ENCODE measurements around the gene PTPRN2. TPM values are rescaled to one million over a fixed set of nuclear protein-coding genes. Genes with fewer than 3 reads are reported as not detected.

Gene PTPRN2
- total and polyA plus RNA-seq, 2 of the 13 experiments (the other 11 are each of a cell fraction or from before 2014, with no cell fraction given): 2.5 to 24.2 TPM

DNA sequence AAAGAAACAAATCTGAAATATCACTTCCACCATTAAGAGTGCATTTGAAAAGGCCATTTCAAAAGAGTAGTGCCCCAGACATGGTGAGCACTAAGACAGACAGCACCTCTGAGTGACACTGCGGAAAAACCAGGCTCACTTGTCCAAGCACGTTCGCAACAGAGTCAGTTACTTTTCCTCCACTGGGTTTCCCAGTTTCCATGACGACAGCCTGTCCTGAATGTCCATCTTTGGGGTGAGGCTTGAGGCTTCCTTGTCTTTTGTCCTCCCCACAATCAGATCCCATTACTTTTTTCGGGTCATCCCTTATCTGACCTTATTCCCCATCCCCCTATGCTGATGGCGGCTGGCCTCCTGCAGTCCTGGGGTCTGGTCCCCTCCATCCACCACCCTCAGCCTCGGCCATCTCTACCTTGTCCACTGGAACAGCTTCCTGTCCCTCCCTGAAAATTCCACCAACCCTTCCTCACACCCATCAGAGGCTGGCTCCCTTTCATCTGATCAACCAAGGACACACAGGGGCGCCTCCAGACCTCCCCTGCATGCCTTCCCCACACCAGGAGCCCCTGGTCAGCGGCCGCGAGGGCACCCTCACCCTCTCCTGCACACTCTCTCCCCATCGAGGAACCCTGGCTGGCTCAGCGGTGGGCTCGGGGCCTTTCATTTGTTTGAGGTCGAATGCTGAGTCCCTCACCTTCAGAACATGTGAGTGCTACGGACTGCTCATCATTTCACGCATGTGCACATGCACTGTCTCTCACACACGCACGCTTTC lies 887.2 kb downstream of the PTPRN2 start:
- Histone ChIP-seq H3K79me2 (ENCODE audit: insufficient read depth, low read length) (no peaks in the 10 kb centered on the region), H3K36me3 (replicated peaks in 1 of 2; ENCODE audit: control insufficient read depth in 1 of 2, insufficient read depth in 2 of 2, low read length in 2 of 2) (no peaks in the 10 kb centered on the region), H3K9ac (ENCODE audit: insufficient read depth, low read depth, low read length) (no peak overlapping the region), H4K20me1 (ENCODE audit: insufficient read depth, low read length) (peaks cover 14% of the 10 kb centered on the region; the same call in 1 of the 2 replicates), H3K27me3 (ENCODE audit: control insufficient read depth in 1 of 2, insufficient read depth in 2 of 2, low read length in 2 of 2) (peaks cover 4 to 46% of the 10 kb centered on the region in 2 experiments; a peak in 3 of 5 replicates), H3K9me3 (ENCODE audit: low read length) (no peaks in the 10 kb centered on the region), H3K27ac (ENCODE audit: extremely low read length, insufficient read depth, low read length) (no peak overlapping the region), H3K4me2 (ENCODE audit: low read depth, low read length) (no peak overlapping the region), H3K4me1 (ENCODE audit: insufficient read depth, low read length) (no peaks in the 10 kb centered on the region), H3K4me3 (replicated peaks in 1 of 3; ENCODE audit: insufficient read depth in 1 of 3, low read depth in 2 of 3, low read length in 3 of 3) (no peak overlapping the region), H2AFZ (ENCODE audit: low read length) (no peak overlapping the region)
- BruUV-seq (replicated peaks): no TSS peak
- ChIA-PET POLR2A (no interaction called here), CTCF (ENCODE audit: low intra/inter-chr PET ratio, low total read pairs) (no interaction called here)
- ATAC-seq (no peak), FAIRE-seq (no peak), DNase-seq (ENCODE audit: low spot score) (no peak)
- intact Hi-C loops (cut with micrococcal nuclease; ENCODE audit: unreplicated experiment) (no loop called here), in situ Hi-C loops (cut with HindIII; ENCODE audit: extremely low pct_ligation_motif_present, low pct_unique_long_range_greater_than_20kb) (no loop called here)
- 35% methylated on average over 19 of the region's 19 CpGs for WGBS (ENCODE audit: low lambda C conversion rate)
- TF ChIP-seq, protein P1, sequence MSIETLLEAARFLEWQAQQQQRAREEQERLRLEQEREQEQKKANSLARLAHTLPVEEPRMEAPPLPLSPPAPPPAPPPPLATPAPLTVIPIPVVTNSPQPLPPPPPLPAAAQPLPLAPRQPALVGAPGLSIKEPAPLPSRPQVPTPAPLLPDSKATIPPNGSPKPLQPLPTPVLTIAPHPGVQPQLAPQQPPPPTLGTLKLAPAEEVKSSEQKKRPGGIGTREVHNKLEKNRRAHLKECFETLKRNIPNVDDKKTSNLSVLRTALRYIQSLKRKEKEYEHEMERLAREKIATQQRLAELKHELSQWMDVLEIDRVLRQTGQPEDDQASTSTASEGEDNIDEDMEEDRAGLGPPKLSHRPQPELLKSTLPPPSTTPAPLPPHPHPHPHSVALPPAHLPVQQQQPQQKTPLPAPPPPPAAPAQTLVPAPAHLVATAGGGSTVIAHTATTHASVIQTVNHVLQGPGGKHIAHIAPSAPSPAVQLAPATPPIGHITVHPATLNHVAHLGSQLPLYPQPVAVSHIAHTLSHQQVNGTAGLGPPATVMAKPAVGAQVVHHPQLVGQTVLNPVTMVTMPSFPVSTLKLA (IDR thresholded peaks at IDR 0.05): peak; percentile 83
- TF ChIP-seq RFX1 (IDR thresholded peaks at IDR 0.05): peak; percentile 17; the same call in 1 of the 2 replicates
- no peak for TF ChIP-seq TOE1 (CRISPR knock-in tag; IDR thresholded peaks at IDR 0.05)

- no peak overlapping the region for H3K4me3 ChIP-seq (replicated peaks in 1 of 3; ENCODE audit: insufficient read depth in 1 of 3, low read depth in 2 of 3, low read length in 3 of 3)
- H3K9ac ChIP-seq (ENCODE audit: insufficient read depth, low read depth, low read length): no peak overlapping the region
- no peaks in the 10 kb centered on the region for H3K4me1 ChIP-seq (ENCODE audit: insufficient read depth, low read length)
- BruUV-seq (replicated peaks): no TSS peak
- CTCF ChIA-PET (ENCODE audit: low intra/inter-chr PET ratio, low total read pairs): no interaction called here
- H3K4me2 ChIP-seq (ENCODE audit: low read depth, low read length): no peak overlapping the region
- ATAC-seq: no peak
- H3K36me3 ChIP-seq (replicated peaks in 1 of 2; ENCODE audit: control insufficient read depth in 1 of 2, insufficient read depth in 2 of 2, low read length in 2 of 2): no peaks in the 10 kb centered on the region
- FAIRE-seq: no peak
- 59% methylated on average over 8 of the region's 14 CpGs for WGBS (ENCODE audit: low lambda C conversion rate)
- no peak overlapping the region for H2AFZ ChIP-seq (ENCODE audit: low read length)
- H3K9me3 ChIP-seq (ENCODE audit: low read length): no peaks in the 10 kb centered on the region
- POLR2A ChIA-PET: no interaction called here
- no peak for DNase-seq (ENCODE audit: low spot score)
- peaks cover 11% of the 10 kb centered on the region; the same call in 1 of the 2 replicates for H4K20me1 ChIP-seq (ENCODE audit: insufficient read depth, low read length)
- H3K27me3 ChIP-seq (ENCODE audit: control insufficient read depth in 1 of 2, insufficient read depth in 2 of 2, low read length in 2 of 2): peaks cover 4 to 43% of the 10 kb centered on the region in 2 experiments; a peak in 3 of 5 replicates
- intact Hi-C loops (cut with micrococcal nuclease; ENCODE audit: unreplicated experiment) (no loop called here), in situ Hi-C loops (cut with HindIII; ENCODE audit: extremely low pct_ligation_motif_present, low pct_unique_long_range_greater_than_20kb) (no loop called here)
- H3K79me2 ChIP-seq (ENCODE audit: insufficient read depth, low read length): no peaks in the 10 kb centered on the region
- H3K27ac ChIP-seq (ENCODE audit: extremely low read length, insufficient read depth, low read length): no peak overlapping the region
- no peak for TF ChIP-seq MED1 (CRISPR knock-in tag; IDR thresholded peaks at IDR 0.05)
- TF ChIP-seq SATB2 (CRISPR knock-in tag; IDR thresholded peaks at IDR 0.05): no peak
- no peak for TF ChIP-seq ZNF660 (CRISPR knock-in tag; IDR thresholded peaks at IDR 0.05; ENCODE audit: borderline replicate concordance, low read depth)
- TF ChIP-seq RFX5 (IDR thresholded peaks at IDR 0.05; ENCODE audit: low read depth, low read length): no peak
- TF ChIP-seq ZSCAN9 (CRISPR knock-in tag; IDR thresholded peaks at IDR 0.05; ENCODE audit: borderline replicate concordance): no peak
- TF ChIP-seq SNAI1 (CRISPR knock-in tag; IDR thresholded peaks at IDR 0.05; ENCODE audit: borderline replicate concordance): no peak
- TF ChIP-seq, protein P2, sequence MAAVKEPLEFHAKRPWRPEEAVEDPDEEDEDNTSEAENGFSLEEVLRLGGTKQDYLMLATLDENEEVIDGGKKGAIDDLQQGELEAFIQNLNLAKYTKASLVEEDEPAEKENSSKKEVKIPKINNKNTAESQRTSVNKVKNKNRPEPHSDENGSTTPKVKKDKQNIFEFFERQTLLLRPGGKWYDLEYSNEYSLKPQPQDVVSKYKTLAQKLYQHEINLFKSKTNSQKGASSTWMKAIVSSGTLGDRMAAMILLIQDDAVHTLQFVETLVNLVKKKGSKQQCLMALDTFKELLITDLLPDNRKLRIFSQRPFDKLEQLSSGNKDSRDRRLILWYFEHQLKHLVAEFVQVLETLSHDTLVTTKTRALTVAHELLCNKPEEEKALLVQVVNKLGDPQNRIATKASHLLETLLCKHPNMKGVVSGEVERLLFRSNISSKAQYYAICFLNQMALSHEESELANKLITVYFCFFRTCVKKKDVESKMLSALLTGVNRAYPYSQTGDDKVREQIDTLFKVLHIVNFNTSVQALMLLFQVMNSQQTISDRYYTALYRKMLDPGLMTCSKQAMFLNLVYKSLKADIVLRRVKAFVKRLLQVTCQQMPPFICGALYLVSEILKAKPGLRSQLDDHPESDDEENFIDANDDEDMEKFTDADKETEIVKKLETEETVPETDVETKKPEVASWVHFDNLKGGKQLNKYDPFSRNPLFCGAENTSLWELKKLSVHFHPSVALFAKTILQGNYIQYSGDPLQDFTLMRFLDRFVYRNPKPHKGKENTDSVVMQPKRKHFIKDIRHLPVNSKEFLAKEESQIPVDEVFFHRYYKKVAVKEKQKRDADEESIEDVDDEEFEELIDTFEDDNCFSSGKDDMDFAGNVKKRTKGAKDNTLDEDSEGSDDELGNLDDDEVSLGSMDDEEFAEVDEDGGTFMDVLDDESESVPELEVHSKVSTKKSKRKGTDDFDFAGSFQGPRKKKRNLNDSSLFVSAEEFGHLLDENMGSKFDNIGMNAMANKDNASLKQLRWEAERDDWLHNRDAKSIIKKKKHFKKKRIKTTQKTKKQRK (IDR thresholded peaks at IDR 0.05; ENCODE audit: low read length): no peak
- TF ChIP-seq ZNF577 (CRISPR knock-in tag; IDR thresholded peaks at IDR 0.05; ENCODE audit: borderline replicate concordance, low read depth): no peak
Observed at GRCh38 chr7:157699357-157700013, 888.1 kb downstream of the PTPRN2 start.
